Measurements from ENCODE around the gene GVQW3.

DNA sequence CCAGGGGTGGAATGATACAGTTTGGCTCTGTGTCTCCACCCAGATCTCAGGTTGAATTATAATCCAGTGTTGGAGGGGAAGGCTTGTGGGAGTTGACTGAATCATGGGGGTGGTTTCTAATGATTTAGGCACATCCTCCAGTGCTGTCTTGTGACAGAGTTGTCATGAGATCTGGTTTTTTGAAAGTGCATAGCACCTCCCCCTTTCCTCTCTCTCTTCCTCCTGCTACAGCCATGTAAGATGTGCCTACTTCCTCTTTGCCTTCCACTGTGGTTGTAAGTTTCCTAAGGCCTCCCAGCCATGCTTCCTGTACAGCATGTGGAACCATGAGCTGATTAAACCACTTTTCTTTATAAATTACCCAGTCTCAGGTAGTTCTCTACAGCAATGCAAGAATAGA lies 45.3 kb upstream of the GVQW3 start:
- TF ChIP-seq POLR2A (IDR thresholded peaks at IDR 0.05) (no peak), EP300 (IDR thresholded peaks at IDR 0.05) (peak in 1 of 2 donors; percentile 24)
- TF ChIP-seq, protein P1, sequence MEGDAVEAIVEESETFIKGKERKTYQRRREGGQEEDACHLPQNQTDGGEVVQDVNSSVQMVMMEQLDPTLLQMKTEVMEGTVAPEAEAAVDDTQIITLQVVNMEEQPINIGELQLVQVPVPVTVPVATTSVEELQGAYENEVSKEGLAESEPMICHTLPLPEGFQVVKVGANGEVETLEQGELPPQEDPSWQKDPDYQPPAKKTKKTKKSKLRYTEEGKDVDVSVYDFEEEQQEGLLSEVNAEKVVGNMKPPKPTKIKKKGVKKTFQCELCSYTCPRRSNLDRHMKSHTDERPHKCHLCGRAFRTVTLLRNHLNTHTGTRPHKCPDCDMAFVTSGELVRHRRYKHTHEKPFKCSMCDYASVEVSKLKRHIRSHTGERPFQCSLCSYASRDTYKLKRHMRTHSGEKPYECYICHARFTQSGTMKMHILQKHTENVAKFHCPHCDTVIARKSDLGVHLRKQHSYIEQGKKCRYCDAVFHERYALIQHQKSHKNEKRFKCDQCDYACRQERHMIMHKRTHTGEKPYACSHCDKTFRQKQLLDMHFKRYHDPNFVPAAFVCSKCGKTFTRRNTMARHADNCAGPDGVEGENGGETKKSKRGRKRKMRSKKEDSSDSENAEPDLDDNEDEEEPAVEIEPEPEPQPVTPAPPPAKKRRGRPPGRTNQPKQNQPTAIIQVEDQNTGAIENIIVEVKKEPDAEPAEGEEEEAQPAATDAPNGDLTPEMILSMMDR (IDR thresholded peaks at IDR 0.05), result no peak

All from tibial nerve (tissue), 4 donors.